Upper lobe of left lung (tissue), 6 donors: ENCODE results near the gene ENDOV. TPM values are rescaled to one million over a fixed set of nuclear protein-coding genes. Genes with fewer than 3 reads are reported as not detected.

ENCODE experiments used
- ATAC-seq, 2 donors: fragments of 200-7000 bp; cut with Tn5 transposase; one replicate each; pipeline ENCODE4 v1.9.1; 2022; ENCODE audit warnings: mild to moderate bottlenecking in 2 of 2, moderate library complexity in 2 of 2; ENCODE audit not compliant: low FRiP score in 2 of 2
- DNase-seq, 2 donors: peaks; one replicate each; pipeline ENCODE4 v3.0.0-alpha.2; 2019 to 2020
- H3K27ac ChIP-seq, 4 donors: fragments of 200-600 bp; sonication (generic); one replicate each; pipeline ENCODE4 v1.5.1; 2016 to 2019
- H3K27me3 ChIP-seq, 4 donors: fragments of 200-600 bp; sonication (generic); one replicate each; pipeline ENCODE4 v1.5.1; 2017 to 2019
- H3K36me3 ChIP-seq, 4 donors: fragments of 200-600 bp; sonication (generic); one replicate each; pipeline ENCODE4 v1.5.1; 2016 to 2019
- H3K4me1 ChIP-seq, 4 donors: fragments of 200-600 bp; sonication (generic); one replicate each; pipeline ENCODE4 v1.5.1; 2018 to 2019
- H3K4me3 ChIP-seq, 4 donors: fragments of 200-600 bp; sonication (generic); one replicate each; pipeline ENCODE4 v1.5.1; 2017 to 2019; ENCODE audit warnings: mild to moderate bottlenecking in 2 of 4, moderate library complexity in 1 of 4
- H3K9me3 ChIP-seq, 4 donors: fragments of 200-600 bp; sonication (generic); one replicate each; pipeline ENCODE4 v1.5.1; 2018 to 2019
- CTCF ChIP-seq, 6 experiments: fragments of 450-650 bp in 4 of 6; fragments of 200-600 bp in 2 of 6; sonication (generic) in 2 of 6; IDR thresholded peaks; one replicate each; pipeline ENCODE4 v1.5.1; 2016 to 2019; ENCODE audit warnings: antibody characterized with exemption in 6 of 6
- EP300 ChIP-seq, 4 donors: sonication (generic); formaldehyde crosslinking; IDR thresholded peaks; one replicate each; pipeline ENCODE4 v1.5.1; 2017; ENCODE audit warnings: antibody characterized with exemption in 4 of 4, control low read depth in 2 of 4
- POLR2A ChIP-seq, 4 donors: fragments of 450-650 bp; IDR thresholded peaks; one replicate each; pipeline ENCODE4 v1.5.1; 2016 to 2017; ENCODE audit warnings: antibody characterized with exemption in 4 of 4, mild to moderate bottlenecking in 2 of 4
- POLR2AphosphoS5 ChIP-seq, 2 donors: sonication (generic); formaldehyde crosslinking; IDR thresholded peaks; one replicate each; pipeline ENCODE4 v1.5.1; 2017; ENCODE audit warnings: antibody characterized with exemption in 2 of 2
- WGBS, 2 donors: methylation state at CpG; one replicate each; pipeline ENCODE4 v1.1.5; 2017 to 2018; 5-methylcytosine and 5-hydroxymethylcytosine counted together
- total RNA-seq, 6 donors: library from RNA; depleted of rRNA in 4 of 6; stranded (reverse); fragments of >200 nt in 4 of 6; gene quantifications; one replicate each; pipeline versions ENCODE4 v1.1.0 to v1.2.1, GENCODE V29; 2016 to 2021
- donor health status: DM: no; HTN: no; CAD: no; lungs with moderate emphysema.
- donor health status: DM: no; HTN: yes; CAD: no; lungs with severe emphysema.

Gene ENDOV
- total RNA-seq, 6 donors from 2014 or later, result 16.7 to 93.2 (median 25.6) TPM

GRCh38 chr17:80477647-80478478 is 62.9 kb downstream of the ENDOV start:
- DNase-seq, result peak in 1 of 2 donors; percentile 88
- Histone ChIP-seq H3K9me3 (no peaks in the 10 kb centered on the region), H3K4me3 (peak overlapping the region in 3 of 4 donors; percentile 27 to 42 (median 42)), H3K27me3 (peaks cover 2 to 84% (median 60%) of the 10 kb centered on the region in 4 donors), H3K36me3 (no peaks in the 10 kb centered on the region), H3K27ac (no peak overlapping the region), H3K4me1 (peaks cover 40 to 50% (median 45%) of the 10 kb centered on the region in 4 donors)
- WGBS, 2 donors, result 3% methylated on average over 80 of the region's 103 CpGs; no CpG with 5 or more reads in 1 of the 2 donors
- ATAC-seq, result peak in 1 of 2 donors; percentile 49
- TF ChIP-seq EP300 (IDR thresholded peaks at IDR 0.05) (no peak), POLR2AphosphoS5 (IDR thresholded peaks at IDR 0.05) (no peak), POLR2A (IDR thresholded peaks at IDR 0.05) (no peak), CTCF (IDR thresholded peaks at IDR 0.05) (peak; percentile 9 to 45 (median 36))

- Histone ChIP-seq H3K4me1 (peaks cover 40 to 50% (median 45%) of the 10 kb centered on the region in 4 donors), H3K36me3 (no peaks in the 10 kb centered on the region), H3K9me3 (no peaks in the 10 kb centered on the region), H3K27ac (no peak overlapping the region), H3K27me3 (peaks cover 2 to 79% (median 58%) of the 10 kb centered on the region in 4 donors), H3K4me3 (peak overlapping the region in 3 of 4 donors; percentile 27 to 42 (median 42))
- TF ChIP-seq POLR2AphosphoS5 (IDR thresholded peaks at IDR 0.05), result no peak
- TF ChIP-seq CTCF (IDR thresholded peaks at IDR 0.05), result no peak
- no peak for TF ChIP-seq EP300 (IDR thresholded peaks at IDR 0.05)
- TF ChIP-seq POLR2A (IDR thresholded peaks at IDR 0.05), result no peak
- ATAC-seq (no peak), DNase-seq (peak in 1 of 2 donors; percentile 52)
- WGBS, 2 donors, result 12 to 14% methylated on average over 10 to 19 of the region's 51 CpGs
These were observed 63.7 kb downstream of the ENDOV start for GRCh38 chr17:80478487-80479245.

GRCh38 chr17:80479246-80479566 is 64.2 kb downstream of the ENDOV start:
- peaks cover 40 to 48% (median 45%) of the 10 kb centered on the region in 4 donors for H3K4me1 ChIP-seq
- no peaks in the 10 kb centered on the region for H3K36me3 ChIP-seq
- TF ChIP-seq EP300 (IDR thresholded peaks at IDR 0.05) (no peak), POLR2AphosphoS5 (IDR thresholded peaks at IDR 0.05) (no peak), CTCF (IDR thresholded peaks at IDR 0.05) (no peak), POLR2A (IDR thresholded peaks at IDR 0.05) (no peak)
- H3K4me3 ChIP-seq, result no peak overlapping the region
- no peaks in the 10 kb centered on the region for H3K9me3 ChIP-seq
- H3K27ac ChIP-seq, result no peak overlapping the region
- no peak for DNase-seq
- no peak for ATAC-seq
- WGBS, 2 donors, result 53 to 56% methylated on average over 9 of the region's 9 CpGs
- peaks cover 2 to 74% (median 55%) of the 10 kb centered on the region in 4 donors for H3K27me3 ChIP-seq

GRCh38 chr17:80480248-80480647 is 65.3 kb downstream of the ENDOV start:
- Histone ChIP-seq H3K9me3 (no peaks in the 10 kb centered on the region), H3K27me3 (peaks cover 2 to 65% (median 50%) of the 10 kb centered on the region in 4 donors), H3K27ac (no peak overlapping the region), H3K36me3 (no peaks in the 10 kb centered on the region), H3K4me1 (peaks cover 32 to 37% (median 36%) of the 10 kb centered on the region in 4 donors), H3K4me3 (no peak overlapping the region)
- ATAC-seq (no peak), DNase-seq (no peak)
- no peak for TF ChIP-seq POLR2A (IDR thresholded peaks at IDR 0.05)
- no peak for TF ChIP-seq EP300 (IDR thresholded peaks at IDR 0.05)
- WGBS, 2 donors, result 78 to 89% methylated on average over 7 of the region's 7 CpGs
